ENCODE measurements around the gene METTL21A.

METTL21A gene

DNA sequence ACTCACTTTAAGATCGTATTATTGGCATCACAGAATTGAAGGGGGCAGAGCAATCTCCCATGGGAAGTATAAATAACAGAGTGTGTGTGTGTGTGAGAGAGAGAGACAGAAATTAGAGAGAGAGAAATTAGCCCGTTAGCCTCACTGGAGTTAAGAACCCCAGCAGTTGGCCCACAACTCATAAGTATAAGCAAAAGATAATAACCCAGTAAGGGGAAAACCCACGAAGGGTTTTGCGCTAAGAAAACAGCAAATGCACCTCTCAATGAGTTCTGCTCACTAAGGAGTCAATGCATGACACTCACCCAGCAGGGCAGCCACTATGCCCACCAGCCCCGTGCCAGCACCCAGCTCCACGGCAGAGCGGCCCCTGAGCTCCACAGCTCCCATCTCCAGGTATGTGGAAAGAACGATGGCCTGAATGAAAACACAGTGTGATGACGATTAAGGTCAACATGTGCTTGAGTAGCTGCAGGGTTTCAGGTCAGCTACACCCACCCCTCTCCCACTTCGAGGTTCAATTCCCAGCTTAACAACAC, 3.6 kb downstream of the METTL21A start:
- DNase-seq: no peak

DNA sequence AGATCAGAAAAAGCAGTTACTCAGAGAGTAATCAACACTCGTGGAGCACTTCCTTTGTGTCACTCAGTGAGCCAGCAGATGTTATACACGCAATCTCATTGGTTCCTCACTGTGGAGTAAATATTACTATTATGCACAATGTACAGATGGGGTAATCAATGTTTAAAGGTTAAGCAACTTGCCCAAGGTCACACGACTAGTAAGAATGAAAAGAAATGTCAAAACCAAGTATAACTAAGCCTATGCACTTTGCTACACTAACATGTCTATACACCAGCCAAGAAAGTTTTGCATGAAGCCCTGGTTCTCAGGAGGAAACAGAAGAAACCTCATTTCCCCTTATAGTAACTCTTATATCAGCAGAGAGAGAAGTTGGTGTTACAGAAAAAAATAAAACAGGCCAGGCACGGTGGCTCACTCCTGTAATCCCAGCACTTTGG, 5.4 kb downstream of the METTL21A start:
- no peak for DNase-seq

DNA sequence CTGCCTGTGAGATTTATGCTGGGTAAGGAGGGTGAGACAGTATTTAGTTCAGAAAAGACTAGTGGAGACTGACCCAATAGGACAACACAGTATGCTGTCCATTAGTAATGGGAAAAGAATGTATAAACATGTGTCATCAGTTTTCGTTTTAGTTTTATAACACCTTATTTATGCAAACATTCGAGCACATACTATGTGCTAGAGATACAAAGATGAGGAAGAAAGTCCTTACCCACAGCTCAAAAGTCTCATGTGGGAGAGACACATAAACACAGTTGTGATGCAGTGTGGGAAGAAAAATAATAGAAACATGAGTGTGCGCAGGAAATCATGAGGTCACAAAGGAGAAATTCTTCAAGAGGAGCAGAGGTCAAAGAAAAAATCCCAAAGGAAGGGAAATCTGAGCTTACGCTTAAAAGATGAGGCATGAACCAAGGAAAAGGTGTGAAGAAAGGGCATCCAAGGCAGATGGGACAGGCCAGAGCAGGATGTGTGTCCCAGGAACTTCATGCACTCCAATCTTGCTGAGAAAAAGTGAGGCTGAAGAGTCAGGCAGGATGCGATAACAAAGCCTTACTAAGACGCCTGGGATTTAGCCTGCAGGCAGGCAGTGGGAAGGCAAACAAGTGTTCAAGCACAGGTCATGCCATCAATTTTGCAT, 8.1 kb downstream of the METTL21A start:
- no peak for DNase-seq

DNA sequence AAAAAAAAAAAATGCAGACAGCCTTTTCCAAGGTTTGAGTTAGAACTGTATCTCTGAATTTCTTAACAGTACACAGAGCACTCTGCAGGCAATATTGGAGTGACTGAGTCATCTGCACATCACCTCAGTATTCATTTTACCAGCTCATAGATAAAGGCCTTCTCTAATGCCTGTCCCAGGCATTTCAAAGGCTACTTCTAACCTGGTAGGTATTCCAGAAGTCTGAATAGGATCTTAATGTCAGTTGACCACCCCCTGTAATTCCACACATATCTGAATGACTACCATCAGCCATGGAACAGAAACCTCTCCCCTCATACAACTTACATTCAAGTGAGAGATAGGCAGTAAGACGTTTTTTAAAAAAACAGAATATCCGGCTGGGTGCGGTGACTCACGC, 9.0 kb downstream of the METTL21A start:
- DNase-seq: no peak

DNA sequence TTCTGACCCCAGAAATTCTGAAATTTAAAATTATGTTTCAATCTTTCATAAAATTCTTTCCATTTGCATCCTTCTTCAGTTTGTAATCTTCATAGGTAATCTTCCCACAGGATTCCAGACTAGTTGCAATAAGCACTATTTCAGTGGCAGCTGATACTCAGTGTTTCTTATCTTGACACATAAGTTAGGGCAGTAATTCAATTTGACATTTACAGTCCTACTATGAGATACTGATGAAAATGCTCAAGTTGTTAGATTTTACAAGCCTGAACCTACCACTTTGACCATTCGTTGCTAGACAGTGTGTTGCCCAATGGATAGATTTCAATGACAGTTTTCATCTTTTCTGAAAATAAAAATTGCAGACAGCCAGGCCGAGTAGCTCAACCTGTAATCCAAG, 10.4 kb downstream of the METTL21A start:
- no peak for DNase-seq

DNA sequence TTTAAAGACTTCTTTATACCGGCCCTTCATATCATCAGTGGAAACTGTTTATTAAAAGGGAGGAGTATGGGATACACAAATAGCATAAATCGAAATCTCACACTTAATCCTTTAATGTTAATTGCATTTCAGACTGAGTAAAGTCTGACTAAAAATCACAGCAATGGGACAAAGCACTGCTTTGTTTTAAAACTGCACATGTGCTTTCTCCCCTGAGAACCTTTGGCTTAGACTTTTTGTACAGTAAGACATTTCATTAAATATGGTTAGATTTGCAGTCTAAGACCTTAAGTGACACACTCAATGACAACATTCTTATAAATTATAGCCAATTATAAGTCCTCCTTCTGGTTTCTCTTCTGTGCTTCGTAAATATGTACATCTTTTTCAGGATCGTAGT, 12.5 kb downstream of the METTL21A start:
- DNase-seq: no peak

DNA sequence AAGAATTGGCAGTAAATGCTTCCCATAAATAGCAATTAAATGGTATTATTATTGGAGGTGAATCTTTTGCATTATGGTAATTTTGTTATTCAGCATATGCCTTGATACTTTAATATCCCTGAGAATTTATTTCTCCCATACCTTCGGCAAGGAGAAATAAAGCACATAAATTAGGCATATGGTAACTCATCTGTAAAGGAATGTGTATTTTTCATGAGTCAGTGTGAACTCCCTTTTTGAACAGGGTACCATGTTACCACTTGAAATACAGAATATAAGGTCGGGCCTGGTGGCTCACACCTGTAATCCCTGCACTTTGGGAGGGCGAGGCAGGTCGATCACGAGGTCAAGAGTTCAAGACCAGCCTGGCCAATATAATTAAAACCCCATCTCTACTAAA, 18.4 kb downstream of the METTL21A start:
- DNase-seq: no peak

DNA sequence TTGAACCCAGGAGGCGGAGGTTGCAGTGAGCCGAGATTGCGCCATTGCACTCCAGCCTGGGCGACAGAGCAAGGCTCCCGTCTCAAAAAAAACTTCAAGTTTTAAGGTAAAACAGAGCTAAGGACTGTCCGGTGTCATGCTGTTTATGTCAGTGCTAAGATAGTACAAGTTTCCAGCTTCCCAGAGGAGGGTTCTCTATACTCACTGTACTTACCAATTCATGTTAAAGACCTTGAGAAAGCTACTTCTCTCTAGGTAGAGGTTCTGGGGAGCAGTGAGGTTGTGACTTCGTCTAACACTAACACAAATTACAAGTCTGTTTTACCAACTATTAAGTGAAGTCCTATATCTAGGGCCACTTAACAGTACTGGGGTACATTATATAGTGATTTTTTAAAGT, 18.8 kb downstream of the METTL21A start:
- no peak for DNase-seq

DNA sequence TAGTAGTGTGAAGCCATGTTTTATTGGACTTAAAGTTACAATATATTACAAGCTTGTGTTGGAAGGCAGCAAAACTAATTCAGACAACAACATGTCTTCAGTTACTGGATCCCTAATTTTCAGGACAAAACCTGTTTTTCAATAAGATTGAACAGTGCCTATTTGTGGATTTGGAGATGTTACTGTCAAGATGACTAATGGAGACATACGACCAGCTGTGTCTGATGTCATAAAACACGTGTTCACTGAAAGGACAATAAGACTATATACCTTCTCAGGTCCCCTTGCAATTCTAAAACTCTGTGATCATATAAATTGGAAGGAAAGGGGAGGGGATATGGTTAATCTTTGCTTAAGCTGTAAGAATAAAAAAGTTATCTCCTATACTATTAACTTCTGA, 21.7 kb downstream of the METTL21A start:
- DNase-seq: no peak

DNA sequence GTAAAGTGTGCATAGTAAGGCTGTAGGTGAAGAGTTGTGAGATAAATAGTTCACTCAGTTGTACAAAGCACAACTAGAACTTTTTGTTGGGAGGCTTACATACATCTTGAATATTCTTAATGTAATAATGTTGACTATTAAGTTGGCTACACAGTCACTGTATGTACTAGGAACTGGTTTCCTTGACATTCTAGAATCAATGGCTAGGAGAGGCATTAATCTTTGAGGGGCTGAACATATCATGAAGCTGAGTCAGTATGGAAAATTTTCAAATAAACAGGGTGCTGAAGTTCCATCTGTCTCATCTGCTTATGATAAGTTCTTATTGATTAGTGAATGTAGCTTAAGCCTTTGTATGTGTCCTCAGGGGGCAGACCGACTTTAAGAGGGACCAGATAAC, 23.4 kb downstream of the METTL21A start:
- DNase-seq: no peak

DNA sequence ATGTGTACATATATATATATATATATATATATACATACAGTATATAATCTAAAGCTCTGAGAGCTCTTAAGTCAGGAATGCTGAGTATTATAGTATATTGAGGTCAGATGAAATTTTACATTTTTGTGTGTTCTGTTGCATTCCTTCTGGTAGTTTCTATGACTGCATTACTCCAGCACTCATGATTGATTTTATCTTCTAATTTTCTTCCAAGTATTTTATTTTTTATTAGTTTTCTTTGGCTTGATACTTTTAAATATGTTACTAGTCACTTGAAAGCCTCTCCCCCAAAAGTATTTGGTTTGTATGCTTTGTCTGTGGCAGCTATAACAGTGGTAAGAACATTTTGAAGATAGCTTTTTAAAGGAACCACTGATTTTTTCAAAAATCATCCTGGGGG, 25.0 kb downstream of the METTL21A start:
- DNase-seq: no peak

DNA sequence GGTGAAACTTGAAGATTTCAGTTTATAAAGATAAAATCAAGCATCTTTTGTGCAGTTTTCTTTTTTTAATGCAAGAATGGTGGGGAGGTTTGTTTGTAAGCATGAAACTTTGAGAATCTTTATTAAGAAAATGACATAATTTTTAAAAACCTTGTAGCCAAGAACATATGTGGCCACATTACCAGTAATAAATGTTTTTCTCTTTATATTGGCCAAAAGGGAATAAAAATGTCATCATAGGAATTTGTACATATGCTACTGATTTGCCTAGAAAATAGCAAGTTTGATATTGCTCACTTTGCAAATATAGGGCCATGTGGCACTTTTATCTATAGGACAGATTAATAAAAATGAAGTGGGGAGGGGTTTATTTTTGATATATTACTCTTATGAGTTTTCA, 25.6 kb downstream of the METTL21A start:
- DNase-seq: no peak

DNA sequence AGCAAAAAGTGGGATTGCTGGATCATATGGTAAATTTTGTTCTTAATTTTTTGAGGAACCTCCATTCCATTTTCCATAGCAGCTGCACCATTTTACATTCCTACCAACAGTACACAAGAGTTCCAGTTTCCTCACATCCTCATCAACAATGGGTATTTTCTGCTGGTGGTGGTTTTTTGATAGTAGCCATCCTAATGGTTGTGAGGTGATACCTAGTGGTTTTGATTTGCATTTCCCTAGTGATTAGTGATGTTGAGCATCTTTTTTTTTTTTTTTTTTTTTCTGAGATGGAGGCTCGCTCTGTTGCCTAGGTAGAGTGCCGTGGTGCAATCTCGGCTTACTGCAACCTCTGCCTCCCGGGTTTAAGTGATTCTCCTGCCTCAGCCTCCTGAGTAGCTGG, 30.5 kb downstream of the METTL21A start:
- DNase-seq: no peak

DNA sequence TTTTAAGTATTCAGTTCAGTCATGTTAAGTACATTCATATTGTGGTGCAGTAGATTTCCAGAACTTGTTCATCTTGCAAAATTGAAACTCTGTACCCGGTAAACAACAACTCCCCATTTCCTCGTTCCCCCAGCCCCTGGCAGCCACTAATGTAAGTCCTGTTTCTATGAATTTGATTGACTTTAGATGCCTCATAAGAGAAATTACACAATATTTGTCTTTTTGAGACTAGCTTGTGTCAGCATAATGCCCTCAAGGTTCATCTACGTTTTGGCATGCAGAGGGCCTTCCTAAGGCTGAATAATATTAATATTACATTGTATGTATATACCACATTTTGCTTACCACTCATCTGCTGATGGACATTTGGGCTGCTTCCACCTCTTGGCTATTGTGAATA, 30.9 kb downstream of the METTL21A start:
- DNase-seq: no peak

DNA sequence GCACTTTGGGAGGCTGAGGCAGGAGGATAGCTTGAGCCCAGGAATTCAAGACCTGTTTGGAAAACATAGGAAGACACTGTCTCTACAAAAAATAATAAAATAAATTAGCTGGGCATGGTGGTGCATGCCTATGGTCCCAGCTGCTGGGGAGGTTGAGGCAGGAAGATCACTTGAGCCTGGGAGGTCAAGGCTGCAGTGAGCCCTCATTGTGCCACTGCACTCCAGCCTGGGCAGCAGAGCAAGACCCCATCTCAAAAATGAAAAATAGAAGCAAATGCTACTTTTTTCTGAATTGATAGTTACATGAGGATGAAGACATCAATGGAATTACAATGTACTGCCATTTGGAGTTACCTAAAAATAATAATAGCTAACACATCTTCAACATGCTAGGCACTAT, 31.9 kb downstream of the METTL21A start:
- DNase-seq: no peak

DNA sequence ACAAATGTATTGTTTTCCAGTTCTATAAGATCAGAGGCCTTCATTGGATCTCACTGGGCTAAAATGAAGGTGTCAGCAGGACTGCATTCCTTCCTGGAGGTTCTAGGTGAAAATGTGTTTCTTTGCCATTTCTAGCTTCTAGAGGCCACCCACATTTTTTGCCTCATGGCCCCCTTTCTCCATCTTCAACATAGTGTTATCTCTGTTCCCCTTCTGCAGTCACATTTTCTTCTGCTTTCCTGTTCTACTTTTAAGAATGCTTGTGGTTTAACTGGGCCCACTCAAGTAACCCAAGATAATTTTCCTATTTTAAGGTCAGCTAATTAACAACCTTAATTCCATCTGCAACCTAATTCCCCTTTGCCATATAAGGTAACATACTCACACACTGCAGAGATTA, 36.1 kb downstream of the METTL21A start:
- no peak for DNase-seq

DNA sequence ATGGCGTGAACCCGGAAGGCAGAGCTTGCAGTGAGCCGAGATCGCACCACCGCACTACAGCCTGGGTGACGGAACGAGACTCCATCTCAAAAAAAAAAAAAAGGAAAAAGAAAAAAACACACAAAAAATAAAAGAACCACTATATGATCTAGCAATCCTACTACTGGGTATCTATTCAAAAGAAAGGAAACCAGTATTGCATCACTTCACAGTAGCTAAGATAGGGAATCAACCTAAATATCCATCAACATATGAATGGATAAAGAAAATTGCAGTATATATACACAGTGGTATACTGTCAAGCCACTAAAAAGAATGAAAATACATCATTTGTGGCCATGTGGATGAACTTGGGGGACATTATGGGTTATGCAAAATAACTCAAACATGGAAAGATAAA, 37.9 kb downstream of the METTL21A start:
- no peak for DNase-seq

DNA sequence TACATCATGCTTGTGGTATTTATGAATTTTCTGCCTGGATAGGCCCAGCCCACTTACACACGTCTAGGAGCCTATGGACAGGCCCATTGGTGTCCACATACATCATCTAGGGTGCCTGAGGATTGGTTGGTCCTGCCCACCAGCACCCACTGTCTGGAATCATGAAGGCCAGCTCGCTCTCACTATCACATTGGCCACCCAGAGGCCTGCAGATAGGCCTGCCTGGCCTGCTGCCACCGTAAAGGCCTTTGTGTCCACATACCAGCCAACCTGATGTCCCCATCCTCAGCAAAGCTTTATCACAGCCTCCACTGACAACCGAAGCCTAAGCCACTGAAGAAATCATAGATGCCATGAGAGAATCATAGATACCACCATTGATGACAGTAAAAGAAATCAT, 40.2 kb downstream of the METTL21A start:
- no peak for DNase-seq

DNA sequence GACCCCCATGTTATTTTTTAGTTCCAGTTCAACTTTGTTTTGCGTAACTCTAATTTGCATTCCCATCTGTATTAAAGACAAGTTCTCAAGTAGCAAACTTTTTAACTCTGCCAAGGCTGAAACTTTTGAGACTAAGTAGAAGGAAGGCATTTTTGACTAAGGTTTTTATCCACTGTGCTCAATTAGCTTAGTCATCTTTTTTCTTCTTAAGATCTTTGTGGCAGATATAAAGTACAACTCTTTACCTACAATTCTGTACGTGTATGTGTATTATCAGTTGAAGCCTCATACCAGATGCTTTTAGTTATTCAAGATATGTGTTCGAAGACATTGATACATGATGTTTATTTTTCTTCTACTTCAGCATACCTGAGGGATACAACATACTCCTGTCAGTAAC, 53.8 kb downstream of the METTL21A start:
- no peak for DNase-seq

DNA sequence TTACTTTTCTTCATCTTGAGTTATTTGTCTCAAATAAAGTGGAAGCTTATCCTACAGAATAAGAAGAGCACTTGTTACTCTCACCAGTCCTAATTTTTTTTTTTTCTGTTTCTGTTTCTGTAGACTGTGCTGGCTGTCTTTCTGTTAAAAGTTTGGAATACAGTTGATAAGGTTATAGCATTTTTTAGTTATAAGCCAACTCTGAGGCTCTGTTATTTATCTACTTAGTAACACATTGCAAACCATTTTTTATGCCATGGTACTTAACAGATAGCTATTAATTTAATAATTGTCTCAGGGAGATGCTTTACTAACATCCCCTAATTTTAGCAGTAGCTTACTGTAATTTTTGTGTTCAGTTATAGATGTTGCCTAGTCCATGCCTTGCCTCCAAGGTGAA, 57.5 kb downstream of the METTL21A start:
- no peak for DNase-seq

DNA sequence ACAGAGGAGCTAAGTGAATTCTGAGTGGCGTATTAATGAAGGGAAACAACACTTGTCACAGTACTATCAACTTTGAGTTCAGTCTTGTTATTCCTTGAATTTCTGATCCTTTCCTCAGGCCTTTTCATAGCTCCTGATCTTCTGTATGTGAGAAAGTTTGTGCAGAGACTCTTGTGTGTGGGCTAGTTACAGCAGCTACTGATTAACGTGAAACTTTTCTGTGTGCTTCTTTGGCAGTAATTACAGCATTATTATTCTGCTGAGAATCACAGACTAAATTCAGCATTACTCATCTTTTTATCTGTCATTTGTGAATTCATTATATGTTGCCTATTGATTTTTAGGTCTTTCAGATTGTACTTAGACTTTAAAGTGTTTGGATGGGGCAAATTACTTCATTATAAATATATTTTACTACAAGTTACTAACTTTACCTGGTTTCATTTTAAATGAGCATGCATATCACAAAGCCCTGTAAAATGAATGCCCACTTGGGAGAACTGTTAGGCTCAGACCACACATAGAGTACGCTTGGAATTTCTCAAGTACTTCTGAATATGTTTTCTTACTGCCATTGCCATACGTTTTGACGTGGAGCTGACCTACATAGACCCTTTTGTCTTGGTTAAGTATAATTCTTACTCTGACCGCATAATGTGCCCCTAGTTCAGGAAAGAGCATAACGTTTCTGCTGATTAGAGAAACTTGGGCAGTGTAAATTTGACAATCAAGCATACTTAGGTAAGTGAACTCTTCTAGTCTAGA, 59.3 kb downstream of the METTL21A start:
- DNase-seq: no peak

Data from NK-92 treated with Interleukin-12 subunit alpha and Interleukin-12 subunit beta, amount 100 ng/mL, for 24 hours (cell line).